Adrenal gland (tissue), 12 donors: ENCODE results near the gene DNM2. TPM values are rescaled to one million over a fixed set of nuclear protein-coding genes. Genes with fewer than 3 reads are reported as not detected.

Experiments
- DNase-seq, 7 donors: peaks; one replicate each; pipeline ENCODE4 v3.0.0-alpha.2; 2019 to 2020
- H3K27ac ChIP-seq, 5 donors: fragments of 200-600 bp; sonication (generic) in 4 of 5; 1 replicate in 3 of 5; 2 replicates in 2 of 5; pipeline versions ENCODE4 v1.5.1 to v1.8.0; 2016 to 2020; ENCODE audit warnings: mild to moderate bottlenecking in 1 of 5
- H3K27me3 ChIP-seq: fragments of 200-600 bp; 2 replicates; pipeline ENCODE4 v1.8.0; 2021
- H3K36me3 ChIP-seq, 2 donors: fragments of 200-600 bp; replicated peaks in 1 of 2; 1 replicate in 1 of 2; 2 replicates in 1 of 2; pipeline versions ENCODE4 v1.5.1 to v1.8.0; 2018 to 2022
- H3K4me1 ChIP-seq, 2 donors: fragments of 200-600 bp; replicated peaks in 1 of 2; 1 replicate in 1 of 2; 2 replicates in 1 of 2; pipeline versions ENCODE4 v1.5.1 to v1.8.0; 2018 to 2021
- H3K4me3 ChIP-seq, 4 donors: fragments of 200-600 bp; sonication (generic) in 3 of 4; one replicate each; pipeline ENCODE4 v1.5.1; 2016 to 2018
- H3K9me3 ChIP-seq, 3 donors: fragments of 200-600 bp; sonication (generic) in 1 of 3; replicated peaks in 1 of 3; 1 replicate in 2 of 3; 2 replicates in 1 of 3; pipeline versions ENCODE4 v1.5.1 to v1.8.0; 2016 to 2021
- CTCF ChIP-seq, 6 experiments: fragments of 450-650 bp in 4 of 6; fragments of 200-600 bp in 2 of 6; sonication (generic) in 1 of 6; IDR thresholded peaks; 1 replicate in 5 of 6; 2 replicates in 1 of 6; pipeline versions ENCODE4 v1.5.1 to v1.8.0; 2016 to 2021; ENCODE audit warnings: antibody characterized with exemption in 6 of 6, mild to moderate bottlenecking in 2 of 6, moderate library complexity in 1 of 6
- POLR2A ChIP-seq, 2 donors: fragments of 450-650 bp; IDR thresholded peaks; one replicate each; pipeline ENCODE4 v1.6.1; 2017; ENCODE audit warnings: antibody characterized with exemption in 2 of 2, mild to moderate bottlenecking in 2 of 2, moderate library complexity in 1 of 2
- WGBS, 4 donors: extraction: QIAGEN DNeasy Blood & Tissue Kit in 2 of 4; methylation state at CpG; one replicate each; pipeline versions ENCODE4 v1.1.5 to v1.1.7; 2013 to 2017; 5-methylcytosine and 5-hydroxymethylcytosine counted together
- intact Hi-C, 2 donors: fragments of 100-400 bp; cut with DNase I; formaldehyde crosslinking; loops; one replicate each; pipeline versions ENCODE4 v1.14.1 to v1.15.0; 2022 to 2023
- polyA plus RNA-seq, 3 donors: library from polyadenylated mRNA; stranded (reverse); fragments of 200-250 nt in 2 of 3; fragments of 350-450 nt in 1 of 3; fragmentation: Illumina TruSeq in 1 of 3; extraction: RNeasy Lipid Tissue Mini Kit (QIAGEN cat#74804) in 1 of 3; gene quantifications; one replicate each; pipeline ENCODE4 v1.2.3, GENCODE V29; 2013 to 2014
- total RNA-seq, 9 donors: library from RNA; depleted of rRNA in 4 of 9; stranded (reverse); fragments of >200 nt in 4 of 9; fragments of 120-200 nt in 1 of 9; fragmentation: NEBNext Ultra II Directional in 1 of 9; extraction: Animal tissue kit (Norgen Biotek cat#: 25700) in 1 of 9; gene quantifications; one replicate each; pipeline versions ENCODE4 v1.1.0 to v1.2.4, GENCODE V29; 2013 to 2023
- donor health status: healthy with polysubstance abuse.
- donor health status: Bipolar disorder and iron deficiency.
- donor health status: DM: yes; HTN: yes; CAD: no.
- donor health status: DM: no; HTN: no; CAD: no.
- donor health status: DM: no; HTN: no; CAD: no.
- donor health status: DM: yes; HTN: yes; CAD: no.

The DNM2 gene
- total and polyA plus RNA-seq, 12 donors, result 73.3 to 196 (median 153) TPM

GRCh38 chr19:10694706-10695307 lies 23.1 kb upstream of the DNM2 start:
- no peaks in the 10 kb centered on the region for H3K27me3 ChIP-seq
- no peak for DNase-seq
- WGBS, 4 donors, result 40 to 51% (median 42%) methylated on average over 10 to 16 of the region's 16 CpGs
- no peak overlapping the region for H3K4me3 ChIP-seq
- no peak for TF ChIP-seq CTCF (IDR thresholded peaks at IDR 0.05)
- no peak for TF ChIP-seq POLR2A (IDR thresholded peaks at IDR 0.05)
- intact Hi-C loops, result loop anchor here (5.0 kb wide), 3 partner anchors 38 to 113 kb away; partner anchors contain the start of gene ILF3 (in 1 of the 2)
- peaks cover 0 to 27% of the 10 kb centered on the region in 2 donors for H3K36me3 ChIP-seq
- H3K27ac ChIP-seq, result no peak overlapping the region
- H3K4me1 ChIP-seq, result peaks cover 0 to 10% of the 10 kb centered on the region in 2 donors
- H3K9me3 ChIP-seq, result no peaks in the 10 kb centered on the region

GRCh38 chr19:10695401-10696398 lies 22.2 kb upstream of the DNM2 start:
- DNase-seq, result peak; percentile 95 to 99 (median 96)
- no peak overlapping the region for H3K27ac ChIP-seq
- TF ChIP-seq CTCF (IDR thresholded peaks at IDR 0.05) (no peak), POLR2A (IDR thresholded peaks at IDR 0.05) (no peak)
- peaks cover 0 to 10% of the 10 kb centered on the region in 2 donors for H3K4me1 ChIP-seq
- H3K4me3 ChIP-seq, result peak overlapping the region in 1 of 4 donors; percentile 13
- WGBS, 4 donors, result 9 to 18% (median 13%) methylated on average over 29 to 59 of the region's 59 CpGs
- no peaks in the 10 kb centered on the region for H3K9me3 ChIP-seq
- H3K36me3 ChIP-seq, result peaks cover 0 to 19% of the 10 kb centered on the region in 2 donors
- intact Hi-C loops, result loop anchor here (5.0 kb wide), 3 partner anchors 38 to 113 kb away; partner anchors contain the start of gene ILF3 (in 1 of the 2)
- no peaks in the 10 kb centered on the region for H3K27me3 ChIP-seq

- WGBS, 4 donors, result 29 to 39% (median 32%) methylated on average over 15 of the region's 15 CpGs
- peak; percentile 53 to 85 (median 65) for DNase-seq
Measured at GRCh38 chr19:10699650-10700335, 18.1 kb upstream of the DNM2 start.

More at GRCh38 chr19:10699650-10700335, 18.1 kb upstream of the DNM2 start:
- peak; percentile 46 to 70 (median 60) for TF ChIP-seq CTCF (IDR thresholded peaks at IDR 0.05)
- TF ChIP-seq POLR2A (IDR thresholded peaks at IDR 0.05), result no peak
- H3K27me3 ChIP-seq, result no peaks in the 10 kb centered on the region
- peaks cover 0 to 19% of the 10 kb centered on the region in 2 donors for H3K4me1 ChIP-seq
- intact Hi-C loops, result loop anchor here (5.0 to 10.0 kb wide), 4 partner anchors 42 to 117 kb away; partner anchors contain the start of genes AP1M2 (in 1 of the 2) and ILF3 (in 1 of the 2)
- peaks cover 0 to 4% of the 10 kb centered on the region in 2 donors for H3K36me3 ChIP-seq
- H3K9me3 ChIP-seq, result no peaks in the 10 kb centered on the region
- H3K27ac ChIP-seq, result no peak overlapping the region
- no peak overlapping the region for H3K4me3 ChIP-seq
